ENCODE data around the gene IGSF9.

DNA sequence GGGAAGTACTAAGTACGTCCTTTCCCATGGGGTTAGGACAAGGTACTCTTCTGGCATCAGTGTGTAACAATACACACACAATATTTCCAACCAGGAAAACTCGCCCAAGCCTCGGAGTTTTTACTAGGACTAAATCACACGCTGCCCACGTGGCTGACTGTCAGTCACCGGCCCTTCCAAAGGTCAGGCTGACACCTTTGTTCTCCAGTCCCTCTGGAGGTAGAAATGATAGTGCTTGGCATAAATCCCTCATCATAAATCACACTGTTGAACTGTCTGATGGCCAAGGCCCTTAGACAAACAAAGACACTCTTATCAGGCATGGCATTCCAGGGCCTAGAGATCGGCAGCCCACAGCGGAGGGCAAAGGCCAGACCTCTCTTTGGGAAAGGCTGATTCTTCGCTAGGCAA lies 25.5 kb upstream of the IGSF9 start:
- TF ChIP-seq EZH2 (IDR thresholded peaks at IDR 0.05) (no peak), POLR2AphosphoS5 (IDR thresholded peaks at IDR 0.05; ENCODE audit: borderline replicate concordance, low read depth, low read length) (no peak)
